ENCODE results near the gene RNF113B.

Gene RNF113B

GRCh38 chr13:98216135-98216565, 39.1 kb upstream of the RNF113B start:
- no peak overlapping the region for H3K4me2 ChIP-seq (ENCODE audit: low read length)
- no peak overlapping the region for H3K4me3 ChIP-seq (ENCODE audit: low read depth, low read length, poor library complexity, severe bottlenecking)
- no peak overlapping the region for H3K9ac ChIP-seq (ENCODE audit: low read length)
- H3K36me3 ChIP-seq (ENCODE audit: insufficient read depth, low read length) = no peaks in the 10 kb centered on the region
- H4K20me1 ChIP-seq (ENCODE audit: insufficient read depth, low read length) = no peaks in the 10 kb centered on the region
- no peaks in the 10 kb centered on the region for H3K79me2 ChIP-seq (ENCODE audit: insufficient read depth, low read length)
- H3K27me3 ChIP-seq (ENCODE audit: insufficient read depth, low read length) = peaks cover 4% of the 10 kb centered on the region; the same call in 1 of the 2 replicates
- no peak overlapping the region for H3K27ac ChIP-seq (ENCODE audit: low read depth, low read length, poor library complexity, severe bottlenecking)
- no peaks in the 10 kb centered on the region for H3K9me3 ChIP-seq (ENCODE audit: low read length)
- no peaks in the 10 kb centered on the region for H3F3A ChIP-seq (ENCODE audit: insufficient read depth, low read length)
- no peaks in the 10 kb centered on the region for H3K9me2 ChIP-seq (ENCODE audit: low read depth, low read length)
- TF ChIP-seq EZH2 (IDR thresholded peaks at IDR 0.05; ENCODE audit: borderline replicate concordance, low read length) = no peak
- no peak for TF ChIP-seq CTCF (IDR thresholded peaks at IDR 0.05; ENCODE audit: low read length)
- no peaks in the 10 kb centered on the region for H3K4me1 ChIP-seq (ENCODE audit: insufficient read depth, low read length, severe bottlenecking)
- no peak overlapping the region for H2AFZ ChIP-seq (ENCODE audit: low read length)

- TF ChIP-seq EZH2 (IDR thresholded peaks at IDR 0.05; ENCODE audit: borderline replicate concordance, low read length) (no peak), CTCF (IDR thresholded peaks at IDR 0.05; ENCODE audit: low read length) (no peak)
- H3F3A ChIP-seq (ENCODE audit: insufficient read depth, low read length) = no peaks in the 10 kb centered on the region
- H3K9me3 ChIP-seq (ENCODE audit: low read length) = no peaks in the 10 kb centered on the region
- no peaks in the 10 kb centered on the region for H3K4me1 ChIP-seq (ENCODE audit: insufficient read depth, low read length, severe bottlenecking)
- H3K27me3 ChIP-seq (ENCODE audit: insufficient read depth, low read length) = peaks cover 4% of the 10 kb centered on the region; the same call in 1 of the 2 replicates
- H3K4me3 ChIP-seq (ENCODE audit: low read depth, low read length, poor library complexity, severe bottlenecking) = no peak overlapping the region
- H3K9ac ChIP-seq (ENCODE audit: low read length) = no peak overlapping the region
- H3K79me2 ChIP-seq (ENCODE audit: insufficient read depth, low read length) = no peaks in the 10 kb centered on the region
- no peaks in the 10 kb centered on the region for H4K20me1 ChIP-seq (ENCODE audit: insufficient read depth, low read length)
- H3K9me2 ChIP-seq (ENCODE audit: low read depth, low read length) = no peaks in the 10 kb centered on the region
- no peak overlapping the region for H3K27ac ChIP-seq (ENCODE audit: low read depth, low read length, poor library complexity, severe bottlenecking)
- H3K36me3 ChIP-seq (ENCODE audit: insufficient read depth, low read length) = no peaks in the 10 kb centered on the region
- H3K4me2 ChIP-seq (ENCODE audit: low read length) = no peak overlapping the region
- no peak overlapping the region for H2AFZ ChIP-seq (ENCODE audit: low read length)
Measured at GRCh38 chr13:98215508-98215907, 38.4 kb upstream of the RNF113B start.

GRCh38 chr13:98214707-98215106, 37.6 kb upstream of the RNF113B start:
- no peaks in the 10 kb centered on the region for H3K79me2 ChIP-seq (ENCODE audit: insufficient read depth, low read length)
- no peaks in the 10 kb centered on the region for H3K4me1 ChIP-seq (ENCODE audit: insufficient read depth, low read length, severe bottlenecking)
- TF ChIP-seq CTCF (IDR thresholded peaks at IDR 0.05; ENCODE audit: low read length) (no peak), EZH2 (IDR thresholded peaks at IDR 0.05; ENCODE audit: borderline replicate concordance, low read length) (no peak)
- H3K27me3 ChIP-seq (ENCODE audit: insufficient read depth, low read length) = peaks cover 4% of the 10 kb centered on the region; the same call in 1 of the 2 replicates
- H2AFZ ChIP-seq (ENCODE audit: low read length) = no peak overlapping the region
- no peaks in the 10 kb centered on the region for H3K36me3 ChIP-seq (ENCODE audit: insufficient read depth, low read length)
- no peak overlapping the region for H3K4me3 ChIP-seq (ENCODE audit: low read depth, low read length, poor library complexity, severe bottlenecking)
- no peaks in the 10 kb centered on the region for H3K9me2 ChIP-seq (ENCODE audit: low read depth, low read length)
- no peak overlapping the region for H3K27ac ChIP-seq (ENCODE audit: low read depth, low read length, poor library complexity, severe bottlenecking)
- H3K9ac ChIP-seq (ENCODE audit: low read length) = no peak overlapping the region
- no peaks in the 10 kb centered on the region for H4K20me1 ChIP-seq (ENCODE audit: insufficient read depth, low read length)
- no peaks in the 10 kb centered on the region for H3F3A ChIP-seq (ENCODE audit: insufficient read depth, low read length)
- no peaks in the 10 kb centered on the region for H3K9me3 ChIP-seq (ENCODE audit: low read length)
- H3K4me2 ChIP-seq (ENCODE audit: low read length) = no peak overlapping the region
